Activated CD4-positive, alpha-beta T cell treated with anti-CD3 and anti-CD28 coated beads, Interleukin-2, amount 50 U/mL, for 4 hours (primary cell): ENCODE data around the gene HELT.

Experiments
- DNase-seq, 2 experiments: peaks; one replicate each; pipeline ENCODE4 v3.0.0-alpha.2; 2020

Gene HELT

GRCh38 chr4:185004562-185005218 lies 13.6 kb upstream of the HELT start:
- no peak for DNase-seq

GRCh38 chr4:185005219-185005819 lies 13.0 kb upstream of the HELT start:
- peak; percentile 72 to 74 for DNase-seq

DNA sequence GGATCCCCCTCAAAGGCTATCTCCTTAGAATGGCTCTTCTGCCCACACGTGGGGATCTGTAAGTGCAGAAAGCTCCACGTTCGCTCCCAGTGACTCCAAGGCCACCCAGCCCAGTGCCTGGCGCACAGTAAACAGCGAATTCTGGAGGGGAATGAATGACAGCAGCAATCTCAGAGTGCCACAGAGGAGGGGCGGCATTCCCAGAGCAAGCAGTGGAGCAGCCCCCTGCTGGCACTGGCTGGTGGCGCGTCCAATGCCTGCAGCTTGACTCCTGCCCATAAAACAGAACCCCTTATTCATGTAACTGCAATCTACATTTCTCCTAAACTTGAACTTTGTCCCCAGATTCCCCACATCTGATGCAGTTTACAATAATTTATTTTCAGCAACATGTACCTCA lies 6.9 kb upstream of the HELT start:
- peak in 1 of 2 experiments; percentile 5 for DNase-seq

GRCh38 chr4:185013417-185014125 lies 4.7 kb upstream of the HELT start:
- DNase-seq: no peak

GRCh38 chr4:185015108-185015507 lies 3.2 kb upstream of the HELT start:
- DNase-seq: no peak

DNA sequence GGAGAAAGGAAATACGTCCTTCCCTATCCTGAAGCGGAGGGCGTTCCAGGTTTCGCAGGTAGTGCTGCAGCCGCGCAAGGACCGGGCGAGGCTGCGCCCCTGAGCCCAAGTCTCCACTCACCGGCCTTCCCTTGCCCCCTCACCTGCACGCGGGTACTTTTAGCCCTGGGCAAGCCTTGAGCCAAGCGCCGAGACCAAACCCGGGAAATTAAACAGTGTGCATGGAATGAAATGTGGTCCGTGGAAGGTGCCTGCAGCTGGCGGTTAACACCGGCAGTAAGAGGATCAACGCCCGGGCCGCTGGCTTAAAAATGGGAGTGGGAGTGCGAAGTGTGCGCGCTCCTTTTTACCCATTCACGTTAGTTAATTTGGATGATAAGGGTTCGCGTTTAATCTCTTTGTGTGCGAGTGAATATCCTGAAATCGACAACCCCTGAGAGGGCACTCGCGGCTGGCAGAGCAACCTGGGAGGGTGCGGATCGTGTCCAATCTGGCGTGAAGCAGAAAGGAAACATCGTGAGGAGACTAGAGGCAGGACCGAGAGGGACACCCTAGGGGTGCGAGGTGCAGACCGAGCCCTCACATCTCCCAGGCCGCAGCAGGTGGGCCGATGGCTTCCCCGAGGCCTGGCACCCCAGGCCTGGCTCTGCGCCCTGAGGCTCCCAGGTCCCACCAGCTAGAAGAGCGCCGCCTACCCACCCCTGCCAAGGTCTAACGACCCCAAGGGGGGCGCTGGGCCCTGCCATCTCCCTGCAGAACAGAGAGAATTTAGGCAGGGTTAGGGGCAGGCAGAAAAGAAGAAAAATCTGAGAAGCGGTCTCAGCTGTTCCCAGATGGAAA lies 2.0 kb upstream of the HELT start:
- DNase-seq: no peak

DNA sequence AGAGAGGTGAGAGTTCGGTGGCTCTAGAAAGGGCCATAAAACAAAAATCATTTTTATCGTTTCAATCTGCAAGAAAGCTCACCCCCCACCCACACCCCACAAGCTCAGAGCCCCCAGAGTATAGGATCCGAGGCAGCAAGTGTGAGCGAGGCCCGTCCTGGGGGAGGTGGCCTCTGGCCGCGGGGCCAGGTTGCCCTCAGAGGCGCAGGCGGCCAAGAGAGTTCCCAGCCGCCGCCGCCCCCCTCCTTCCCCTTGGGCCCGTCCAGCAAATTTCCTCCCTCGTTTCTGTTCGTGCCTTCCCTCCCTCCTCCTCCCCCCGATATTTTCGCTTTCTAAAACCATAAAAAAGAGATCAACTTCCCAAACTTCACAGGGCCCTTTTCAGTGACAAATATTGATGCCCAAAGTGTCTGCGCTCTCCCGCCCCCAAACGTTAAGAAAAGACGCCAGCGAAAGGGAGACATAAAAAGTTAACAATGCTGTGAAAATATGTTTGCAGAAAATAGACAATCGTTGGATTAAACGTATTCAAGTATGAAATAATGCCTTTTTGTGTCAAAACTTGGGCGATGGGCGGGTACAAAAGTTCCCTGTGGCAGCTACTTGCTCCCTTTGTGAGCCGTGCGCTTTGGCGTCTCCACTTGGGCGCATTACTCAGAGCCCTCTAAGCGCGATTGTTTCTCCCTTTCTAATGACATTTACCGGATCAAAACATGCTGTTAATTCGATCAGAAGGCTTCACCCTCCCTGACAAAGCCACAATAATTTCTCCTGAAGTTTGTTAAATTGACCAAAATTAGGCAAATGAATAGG lies 1.1 kb upstream of the HELT start:
- DNase-seq: no peak

GRCh38 chr4:185018834-185019455 lies 655 bp downstream of the HELT start:
- DNase-seq: no peak

- DNase-seq: no peak
Observed at GRCh38 chr4:185019456-185020292, 1.4 kb downstream of the HELT start.

GRCh38 chr4:185020293-185020808 lies 2.1 kb downstream of the HELT start:
- no peak for DNase-seq

- no peak for DNase-seq
Observed at GRCh38 chr4:185020863-185021761, 2.8 kb downstream of the HELT start.

DNA sequence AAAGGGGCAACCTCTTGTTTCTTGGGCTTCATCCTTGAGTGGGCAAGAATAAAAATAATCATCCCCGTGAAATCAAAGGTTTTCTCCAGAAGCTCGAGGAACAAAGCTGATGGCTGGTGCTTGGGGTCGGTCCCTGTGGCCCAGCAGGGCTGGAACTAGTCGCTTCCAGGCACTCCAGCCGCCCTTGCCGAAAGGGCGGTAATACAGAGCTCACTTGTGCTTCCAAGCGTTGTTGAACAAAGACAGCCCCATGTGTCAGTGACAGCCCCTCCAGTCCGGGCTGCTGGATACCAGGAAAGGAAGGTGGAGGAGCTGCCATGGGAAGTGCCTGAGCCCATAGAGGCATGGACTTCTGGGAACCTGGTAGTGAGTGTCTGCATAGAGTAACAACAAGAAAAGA lies 5.2 kb downstream of the HELT start:
- no peak for DNase-seq

- no peak for DNase-seq
Observed at GRCh38 chr4:185028625-185029024, 10.3 kb downstream of the HELT start.

DNA sequence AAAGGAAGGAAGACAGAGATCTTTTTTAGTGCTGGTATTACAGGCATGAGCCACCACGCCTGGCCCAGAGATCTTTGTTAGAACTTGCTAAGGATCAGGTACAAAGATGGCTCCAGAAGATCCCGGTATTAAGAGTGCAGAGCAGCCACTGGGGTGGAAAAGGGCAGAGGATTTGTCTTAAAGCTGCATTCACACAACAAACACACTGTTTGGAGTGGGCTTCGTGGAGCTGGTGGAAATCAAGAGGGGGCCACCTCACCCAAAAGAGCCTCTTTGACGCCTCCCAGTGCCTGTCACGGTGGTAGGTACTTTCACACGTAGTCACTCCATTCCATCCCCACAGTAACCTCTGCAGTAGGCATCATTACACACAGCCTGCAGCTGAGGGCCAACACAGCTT lies 13.3 kb downstream of the HELT start:
- DNase-seq: no peak

GRCh38 chr4:185033072-185033471 lies 14.8 kb downstream of the HELT start:
- no peak for DNase-seq

- DNase-seq: no peak
Observed at GRCh38 chr4:185033950-185034349, 15.7 kb downstream of the HELT start.

DNA sequence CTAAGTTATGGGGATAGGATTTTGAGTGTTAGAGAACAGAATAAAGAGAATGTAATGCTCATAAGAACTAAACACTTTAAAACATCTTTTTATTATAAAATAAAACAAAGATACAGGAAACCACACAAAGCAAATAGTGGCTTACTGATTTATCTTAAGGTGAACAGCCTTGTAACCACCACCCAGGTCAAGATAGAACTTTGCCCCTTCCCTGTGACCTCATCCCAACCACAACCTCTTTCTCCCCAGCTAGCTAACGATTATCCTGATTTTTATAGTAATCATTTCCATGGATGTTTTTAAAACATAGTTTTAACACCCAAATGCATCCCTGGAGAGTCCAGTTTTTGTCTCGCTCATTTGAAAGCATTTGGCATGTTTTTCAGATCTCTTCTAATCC lies 17.0 kb downstream of the HELT start:
- no peak for DNase-seq

- no peak for DNase-seq
Observed at GRCh38 chr4:185036019-185036418, 17.7 kb downstream of the HELT start.

DNA sequence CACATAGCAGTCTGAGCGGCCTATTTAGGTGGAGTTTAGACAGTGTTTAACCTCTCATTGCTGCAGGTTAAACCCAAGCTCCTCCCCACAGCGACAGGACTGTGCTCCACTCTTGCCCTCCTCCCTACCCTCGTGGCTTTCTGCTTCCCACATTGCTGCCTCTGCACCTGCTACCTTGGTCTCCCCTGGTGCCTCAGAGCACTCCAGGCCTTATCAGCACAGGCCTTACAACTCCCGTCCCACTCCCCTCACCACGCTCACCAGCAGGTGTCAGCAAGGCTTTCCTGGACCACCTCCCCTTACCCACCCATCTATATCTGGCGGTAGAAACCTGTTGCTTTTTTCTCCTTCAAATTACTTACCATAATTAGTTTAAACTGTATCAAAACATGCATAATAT lies 18.6 kb downstream of the HELT start:
- no peak for DNase-seq
